NCI-H187 (cell line): ENCODE results near the gene FAM219B.
"Not testable (repeated sequence)": the region's sequence is repeated elsewhere in the genome, so short reads cannot be mapped to it uniquely, and the experiment has no call there.

Source experiments
- DNase-seq, 2 experiments: peaks; one replicate each; lab custom pipeline; 2025; lab: John Stamatoyannopoulos, UW

Gene FAM219B

GRCh38 chr15:74906450-74907162, at the start of gene FAM219B:
Gene FAM219B (minus strand): TSS chr15:74906851. CDS start chr15:74906800, 51 bp downstream.
- DNase-seq = peak; percentile 52 to 68

DNA sequence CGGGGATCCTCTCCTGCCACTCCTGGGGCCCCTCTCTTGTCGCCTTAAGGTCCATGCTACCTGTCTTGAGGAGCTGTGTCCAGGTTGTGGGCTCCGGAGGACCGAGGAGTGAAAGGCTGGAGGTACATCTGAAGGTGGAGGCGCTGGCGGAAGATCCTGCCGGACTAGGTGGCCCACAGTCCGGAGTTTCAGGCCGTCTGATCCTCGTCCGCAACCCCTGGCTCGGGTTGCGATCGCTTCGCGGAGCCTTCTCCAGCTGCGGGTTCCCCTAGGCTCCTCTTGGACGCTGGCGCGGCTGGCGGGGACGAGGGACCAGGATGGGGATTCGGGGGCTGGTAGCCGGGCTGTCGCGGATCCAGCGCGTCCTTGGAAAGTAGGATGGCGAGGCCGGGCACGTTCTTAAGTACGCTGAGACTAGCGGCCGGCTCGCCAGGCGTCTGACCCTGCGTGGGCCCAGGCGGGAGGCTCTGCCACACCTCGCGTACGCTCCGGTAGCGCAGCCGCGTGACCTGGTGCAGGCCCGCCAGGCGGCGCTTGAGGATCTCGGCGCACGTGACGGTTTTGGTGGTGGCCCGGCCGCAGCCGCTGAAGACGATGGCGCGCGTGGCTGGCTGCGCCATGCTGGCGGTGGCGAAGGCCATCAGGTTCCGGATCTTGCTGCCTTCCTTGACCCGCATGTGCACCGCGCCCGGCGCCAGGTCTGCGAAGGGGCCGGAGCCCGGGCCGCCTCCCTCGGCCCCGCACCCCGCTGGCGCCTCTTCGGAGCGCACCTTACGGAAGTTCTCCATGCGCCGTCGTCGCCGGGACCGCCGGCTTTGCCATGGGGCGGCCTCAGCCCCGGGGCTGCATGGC, 49.4 kb upstream of the FAM219B start:
- peak; percentile 34 to 63 for DNase-seq

GRCh38 chr15:74955017-74955416, 48.4 kb upstream of the FAM219B start:
- DNase-seq = no peak

DNA sequence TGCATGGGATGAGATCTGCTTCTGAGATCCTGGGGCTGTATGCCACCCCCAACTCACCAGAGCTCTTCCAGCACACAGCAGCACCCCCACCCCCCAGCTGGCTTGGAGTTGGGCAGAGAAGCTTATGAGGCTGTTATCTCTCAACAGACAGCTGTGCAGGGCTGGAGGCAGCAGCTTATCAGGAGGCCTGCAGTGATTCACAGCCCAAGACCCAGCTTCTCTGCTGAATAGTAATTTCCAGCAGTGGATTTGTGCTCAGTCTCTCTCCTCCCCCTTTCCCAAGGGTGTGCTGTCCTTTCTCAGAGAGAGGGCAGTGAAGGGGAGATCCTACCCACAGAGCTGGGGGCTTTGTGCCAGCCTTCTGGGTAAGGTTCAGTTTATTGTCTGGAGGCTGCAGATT, 47.9 kb upstream of the FAM219B start:
- no peak for DNase-seq

- no peak for DNase-seq
These were observed 44.4 kb upstream of the FAM219B start for GRCh38 chr15:74951006-74951405.

- peak; percentile 51 to 64 for DNase-seq
These were observed 43.6 kb upstream of the FAM219B start for GRCh38 chr15:74950078-74950908.

- peak; percentile 87 to 90 for DNase-seq
These were observed 31.1 kb upstream of the FAM219B start, which contains the start of gene COX5A for GRCh38 chr15:74937590-74938371. Gene COX5A (minus strand): TSS chr15:74938073. CDS start chr15:74938014, 59 bp downstream.

- DNase-seq = no peak
These were observed 30.6 kb upstream of the FAM219B start for GRCh38 chr15:74937272-74937589.

DNA sequence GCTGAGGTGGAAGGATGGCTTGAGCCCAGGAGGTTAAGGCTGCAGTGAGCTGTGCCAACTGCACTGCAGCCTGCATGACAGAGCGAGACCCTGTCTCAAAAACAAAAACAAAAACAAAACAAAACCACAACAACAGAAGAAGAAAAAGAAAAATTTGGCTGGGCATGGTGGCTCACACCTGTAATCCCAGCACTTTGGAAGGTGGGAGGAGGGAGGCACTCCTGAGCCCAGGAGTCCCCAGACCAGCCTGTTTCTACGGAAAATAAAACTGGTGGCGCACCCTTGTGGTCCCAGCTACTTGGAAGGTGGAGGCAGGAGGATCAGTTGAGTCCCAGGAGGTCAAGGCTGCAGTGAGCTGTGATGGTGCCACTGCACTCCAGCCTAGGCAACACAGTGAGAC, 28.5 kb upstream of the FAM219B start:
- DNase-seq = not testable (repeated sequence)

GRCh38 chr15:74933573-74933972, 26.9 kb upstream of the FAM219B start:
- DNase-seq = no peak

DNA sequence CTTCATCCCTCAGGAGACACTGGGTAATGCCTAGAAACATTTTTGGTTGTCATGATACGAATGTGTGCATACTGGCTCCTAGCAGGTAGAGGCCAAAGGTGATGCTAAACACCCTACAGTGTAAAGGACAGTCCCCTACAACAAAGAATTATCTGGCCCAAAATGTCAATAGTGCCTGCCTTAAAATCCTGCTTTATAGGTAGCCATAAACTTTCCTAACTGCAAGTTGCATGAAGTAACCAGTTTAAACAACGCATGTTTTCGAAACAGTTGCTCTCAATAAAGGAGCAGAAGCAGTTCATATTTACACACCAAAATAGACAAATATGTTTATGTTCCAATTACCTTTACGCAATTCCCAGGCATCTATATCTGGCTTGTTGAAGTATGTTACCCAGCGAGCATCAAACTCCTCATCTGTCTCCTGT, 22.1 kb upstream of the FAM219B start:
- no peak for DNase-seq

- DNase-seq = no peak
These were observed 17.9 kb upstream of the FAM219B start for GRCh38 chr15:74924525-74924924.

DNA sequence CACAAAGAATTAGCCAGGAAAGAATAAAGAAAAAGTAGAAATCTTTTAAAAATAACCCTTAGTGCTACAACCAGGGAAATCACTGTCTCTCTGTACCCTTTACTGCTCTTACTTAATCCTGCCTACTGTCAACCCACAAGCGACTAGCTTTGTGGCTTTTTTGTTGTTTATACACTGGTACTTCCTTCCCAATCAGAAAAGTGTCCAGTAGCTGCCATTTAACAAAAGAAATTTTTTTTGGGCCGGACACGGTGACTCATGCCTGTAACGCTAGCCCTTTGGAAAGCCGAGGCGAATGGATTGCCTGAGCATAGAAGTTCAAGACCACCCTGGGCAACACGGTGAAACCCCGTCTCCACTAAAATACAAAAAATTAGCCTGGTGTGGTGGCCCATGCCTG, 13.8 kb upstream of the FAM219B start:
- no peak for DNase-seq

DNA sequence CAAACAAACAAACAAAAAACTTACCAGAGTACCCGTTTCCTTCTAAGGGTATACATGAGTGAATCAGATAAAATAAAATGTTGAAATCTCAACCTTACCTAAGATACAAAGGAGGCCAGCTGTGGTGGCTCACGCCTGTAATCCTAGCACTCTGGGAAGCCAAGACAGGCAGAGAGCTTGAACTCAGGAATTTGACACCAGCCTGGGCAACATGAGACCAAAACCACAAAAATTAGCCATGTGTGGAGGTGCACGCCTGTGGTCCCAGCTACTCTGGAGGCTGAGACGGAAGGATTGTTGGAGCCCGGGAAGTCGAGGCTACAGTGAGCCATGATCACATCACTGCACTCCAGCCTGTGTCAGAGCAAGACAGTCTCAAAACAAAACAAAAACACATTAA, 11.0 kb upstream of the FAM219B start:
- no peak for DNase-seq

- DNase-seq = not testable (repeated sequence)
These were observed 7.1 kb upstream of the FAM219B start for GRCh38 chr15:74913799-74914198.

DNA sequence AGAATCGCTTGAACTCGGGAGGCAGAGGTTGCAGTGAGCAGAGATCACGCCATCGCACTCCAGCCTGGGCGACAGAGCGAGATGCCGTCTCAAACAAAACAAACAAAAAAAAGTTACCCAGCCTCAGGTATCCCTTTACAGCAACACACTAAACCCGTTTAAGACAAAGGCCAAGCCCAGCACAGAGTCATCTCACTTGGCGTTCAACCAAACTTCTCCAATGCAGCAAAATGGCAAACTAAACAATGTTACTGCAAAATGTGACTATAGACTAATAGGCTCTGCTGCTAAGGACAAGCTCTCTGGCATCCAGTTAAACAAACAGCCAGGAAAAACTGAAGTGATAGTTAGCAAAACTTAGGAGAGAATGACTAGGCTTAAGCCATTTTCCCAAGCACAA, 6.4 kb upstream of the FAM219B start:
- DNase-seq = no peak

DNA sequence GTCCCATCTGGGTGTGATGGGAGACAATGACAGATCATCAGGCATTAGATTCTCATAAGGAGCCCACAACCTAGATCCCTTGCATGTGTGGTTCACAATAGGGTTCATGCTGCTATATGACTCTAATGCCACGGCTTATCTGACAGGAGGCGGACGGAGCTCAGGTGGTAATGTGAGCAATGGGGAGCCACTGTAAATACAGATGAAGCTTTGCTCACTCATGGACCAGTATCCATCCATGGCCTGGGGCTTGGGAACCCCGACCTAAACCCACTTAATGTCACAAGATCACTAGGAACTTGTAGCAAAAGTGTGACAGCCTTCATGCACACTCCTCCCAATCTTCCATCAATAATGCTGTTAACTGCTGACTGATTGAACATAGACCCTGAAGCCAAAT, 2.0 kb upstream of the FAM219B start:
- DNase-seq = no peak

- no peak for DNase-seq
These were observed 666 bp upstream of the FAM219B start for GRCh38 chr15:74907163-74907870.

DNA sequence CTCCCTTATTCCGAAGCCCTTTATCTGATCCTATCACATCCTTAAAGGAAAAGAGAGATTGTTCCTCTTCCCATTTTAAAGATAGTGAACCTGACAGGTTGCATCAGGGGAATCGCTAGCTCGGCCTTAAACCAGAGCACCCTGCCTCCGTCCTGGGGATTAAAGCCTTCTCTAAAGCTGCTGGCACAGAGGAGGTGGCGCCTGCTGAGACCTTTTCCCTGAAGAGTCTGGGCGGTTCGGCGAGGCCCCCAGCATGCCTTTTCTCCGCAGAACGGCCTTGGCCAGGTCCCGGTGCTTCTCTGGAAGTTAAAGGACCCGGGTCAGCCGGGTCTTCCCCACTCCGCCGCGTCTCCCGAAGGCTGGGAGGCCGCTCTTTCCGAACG, 593 bp downstream of the FAM219B start:
- no peak for DNase-seq

GRCh38 chr15:74904190-74904805, 2.4 kb downstream of the FAM219B start:
- no peak for DNase-seq

DNA sequence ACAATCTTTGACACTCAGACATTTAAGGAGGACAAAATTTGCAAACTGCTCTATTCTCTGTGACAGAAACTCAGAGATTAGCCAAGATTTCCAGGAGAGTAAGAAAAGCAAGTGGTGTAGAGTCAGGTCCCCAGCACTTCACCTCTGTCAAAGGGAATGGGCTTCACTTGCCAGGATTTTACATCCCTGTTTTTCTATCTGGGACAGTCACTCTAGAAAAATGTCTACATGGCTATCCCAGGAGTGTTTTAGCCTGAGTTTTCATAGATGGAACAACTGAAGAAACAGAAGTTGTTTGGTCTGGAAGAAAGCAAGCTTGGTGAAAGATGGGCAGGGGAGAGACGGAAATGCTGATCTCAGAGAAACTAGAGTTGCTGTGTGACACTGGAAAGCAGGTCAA, 3.0 kb downstream of the FAM219B start:
- DNase-seq = no peak
